ENCODE measurements around the gene KRTAP4-12. TPM values are rescaled to one million over a fixed set of nuclear protein-coding genes. Genes with fewer than 3 reads are reported as not detected.
A peak's percentile ranks its signal among the peaks of the same experiment; 100 is the strongest.
"Not testable (repeated sequence)": the region's sequence is repeated elsewhere in the genome, so short reads cannot be mapped to it uniquely, and the experiment has no call there.

Gene KRTAP4-12
- total and polyA plus RNA-seq, 2 donors (not counting 1 experiment from before 2014, with no cell fraction given), result 0.12 TPM; not detected in 1

- H3K9ac ChIP-seq (ENCODE audit: low read length), result no peak overlapping the region
- Mint-ChIP-seq H3K4me3 (no peak overlapping the region), H3K27me3 (peaks cover 9% of the 10 kb centered on the region), H3K27ac (no peak overlapping the region), H3K9me3 (ENCODE audit: insufficient read depth) (no peaks in the 10 kb centered on the region), H3K4me1 (peaks cover 24% of the 10 kb centered on the region)
- intact Hi-C loops (cut with micrococcal nuclease), result no loop called here
- no CpG with 5 or more reads among the region's 2 CpGs for WGBS (ENCODE audit: insufficient coverage)
- TF ChIP-seq CTCF (IDR thresholded peaks at IDR 0.05), result no peak
- no peak for TF ChIP-seq EZH2 (IDR thresholded peaks at IDR 0.05; ENCODE audit: borderline replicate concordance, insufficient read depth, low read depth, low read length, poor library complexity, severe bottlenecking)
- H2AFZ ChIP-seq (ENCODE audit: insufficient read depth, low read depth, low read length, poor library complexity, severe bottlenecking), result no peak overlapping the region
- H4K20me1 ChIP-seq (ENCODE audit: control insufficient read depth, insufficient read depth, low read length, poor library complexity, severe bottlenecking), result no peaks in the 10 kb centered on the region
- peaks cover 0 to 2% of the 10 kb centered on the region in 2 experiments for H3K36me3 ChIP-seq (replicated peaks in 1 of 2; ENCODE audit: control extremely low read depth in 1 of 2, control insufficient read depth in 1 of 2, extremely low read depth in 1 of 2, insufficient read depth in 2 of 2, low read length in 1 of 2)
- DNase-seq (no peak), ATAC-seq (ENCODE audit: low read depth) (no peak)
- peaks cover 21 to 28% of the 10 kb centered on the region in 2 donors for H3K4me1 ChIP-seq (ENCODE audit: control insufficient read depth in 2 of 2, insufficient read depth in 2 of 2, low read length in 2 of 2)
- H3K9me3 ChIP-seq (ENCODE audit: control extremely low read depth in 1 of 3, control insufficient read depth in 2 of 3, insufficient read depth in 1 of 3, low read length in 2 of 3), result peaks cover 0 to 8% (median 8%) of the 10 kb centered on the region in 3 donors
- ChIA-PET POLR2A (no interaction called here), CTCF (interaction anchor here (0.6 kb wide), 1 partner anchor 15 kb away, joined by 5 read pairs; no protein-coding TSS in a partner anchor)
- peak overlapping the region; percentile 22 for H3K4me2 ChIP-seq (replicated peaks; ENCODE audit: low read depth, low read length, poor library complexity, severe bottlenecking)
- peaks cover 7% of the 10 kb centered on the region for H3K79me2 ChIP-seq (ENCODE audit: control insufficient read depth, insufficient read depth, low read length)
- H3K27ac ChIP-seq (ENCODE audit: low read length in 2 of 2), result no peak overlapping the region
- peak overlapping the region in 1 of 5 experiments; percentile 33 for H3K4me3 ChIP-seq (ENCODE audit: control extremely low read depth in 1 of 5, extremely low read depth in 1 of 5, insufficient read depth in 1 of 5, low read depth in 2 of 5, low read length in 4 of 5)
- H3K27me3 ChIP-seq (replicated peaks in 1 of 4; ENCODE audit: control extremely low read depth in 1 of 4, control insufficient read depth in 3 of 4, insufficient read depth in 4 of 4, low read length in 3 of 4), result no peaks in the 10 kb centered on the region
Measured at GRCh38 chr17:41111151-41111885, 12.7 kb downstream of the KRTAP4-12 start.

- CTCF ChIA-PET; intact Hi-C loops (cut with micrococcal nuclease): not testable (repeated sequence)
Measured at GRCh38 chr17:41108728-41109386, 15.1 kb downstream of the KRTAP4-12 start.

More at GRCh38 chr17:41108728-41109386, 15.1 kb downstream of the KRTAP4-12 start:
- POLR2A ChIA-PET; H3K27me3 ChIP-seq (replicated peaks in 1 of 4; ENCODE audit: control extremely low read depth in 1 of 4, control insufficient read depth in 3 of 4, insufficient read depth in 4 of 4, low read length in 3 of 4); H3K9me3 Mint-ChIP-seq (ENCODE audit: insufficient read depth); H3K36me3 ChIP-seq (replicated peaks in 1 of 2; ENCODE audit: control extremely low read depth in 1 of 2, control insufficient read depth in 1 of 2, extremely low read depth in 1 of 2, insufficient read depth in 2 of 2, low read length in 1 of 2); H4K20me1 ChIP-seq (ENCODE audit: control insufficient read depth, insufficient read depth, low read length, poor library complexity, severe bottlenecking); H2AFZ ChIP-seq (ENCODE audit: insufficient read depth, low read depth, low read length, poor library complexity, severe bottlenecking); H3K9me3 ChIP-seq (ENCODE audit: control extremely low read depth in 1 of 3, control insufficient read depth in 2 of 3, insufficient read depth in 1 of 3, low read length in 2 of 3); H3K79me2 ChIP-seq (ENCODE audit: control insufficient read depth, insufficient read depth, low read length): not testable (repeated sequence)
- H3K27ac Mint-ChIP-seq, result peak overlapping the region; percentile 51
- H3K4me1 ChIP-seq (ENCODE audit: control insufficient read depth in 2 of 2, insufficient read depth in 2 of 2, low read length in 2 of 2), result peaks cover 14 to 19% of the 10 kb centered on the region in 2 donors
- H3K4me1 Mint-ChIP-seq, result peaks cover 18% of the 10 kb centered on the region
- H3K27ac ChIP-seq (ENCODE audit: low read length in 2 of 2), result peak overlapping the region in 1 of 2 donors; percentile 63
- no CpG with 5 or more reads among the region's 1 CpG for WGBS (ENCODE audit: insufficient coverage)
- ATAC-seq (ENCODE audit: low read depth) (peak; percentile 43), DNase-seq (peak; percentile 23)
- H3K9ac ChIP-seq (ENCODE audit: low read length), result peak overlapping the region; percentile 59
- peak overlapping the region; percentile 59 for H3K4me3 Mint-ChIP-seq
- H3K4me3 ChIP-seq (ENCODE audit: control extremely low read depth in 1 of 5, extremely low read depth in 1 of 5, insufficient read depth in 1 of 5, low read depth in 2 of 5, low read length in 4 of 5), result peak overlapping the region in 4 of 5 experiments; percentile 32 to 57 (median 52)
- peak overlapping the region; percentile 38 for H3K4me2 ChIP-seq (replicated peaks; ENCODE audit: low read depth, low read length, poor library complexity, severe bottlenecking)
- peaks cover 16% of the 10 kb centered on the region for H3K27me3 Mint-ChIP-seq
